Right lobe of liver (tissue), 4 donors: ENCODE results near the gene KRT7.

Experiments
- POLR2A ChIP-seq: fragments of 450-650 bp; IDR thresholded peaks from one replicate; pipeline ENCODE4 v1.6.1; 2017; ENCODE audit warnings: antibody characterized with exemption, mild to moderate bottlenecking
- TF ChIP-seq, protein P1 (sequence below), 4 donors: fragments of 200-600 bp in 3 of 4; fragments of 450-650 bp in 1 of 4; IDR thresholded peaks; one replicate each; pipeline versions ENCODE4 v1.5.1 to v1.8.0; 2016 to 2022; ENCODE audit warnings: antibody characterized with exemption in 4 of 4, mild to moderate bottlenecking in 2 of 4
- donor health status: DM: no; HTN: no; CAD: no.
- donor health status: DM: no; HTN: no; CAD: no.
- donor health status: DM: no; HTN: yes; CAD: no.

DNA sequence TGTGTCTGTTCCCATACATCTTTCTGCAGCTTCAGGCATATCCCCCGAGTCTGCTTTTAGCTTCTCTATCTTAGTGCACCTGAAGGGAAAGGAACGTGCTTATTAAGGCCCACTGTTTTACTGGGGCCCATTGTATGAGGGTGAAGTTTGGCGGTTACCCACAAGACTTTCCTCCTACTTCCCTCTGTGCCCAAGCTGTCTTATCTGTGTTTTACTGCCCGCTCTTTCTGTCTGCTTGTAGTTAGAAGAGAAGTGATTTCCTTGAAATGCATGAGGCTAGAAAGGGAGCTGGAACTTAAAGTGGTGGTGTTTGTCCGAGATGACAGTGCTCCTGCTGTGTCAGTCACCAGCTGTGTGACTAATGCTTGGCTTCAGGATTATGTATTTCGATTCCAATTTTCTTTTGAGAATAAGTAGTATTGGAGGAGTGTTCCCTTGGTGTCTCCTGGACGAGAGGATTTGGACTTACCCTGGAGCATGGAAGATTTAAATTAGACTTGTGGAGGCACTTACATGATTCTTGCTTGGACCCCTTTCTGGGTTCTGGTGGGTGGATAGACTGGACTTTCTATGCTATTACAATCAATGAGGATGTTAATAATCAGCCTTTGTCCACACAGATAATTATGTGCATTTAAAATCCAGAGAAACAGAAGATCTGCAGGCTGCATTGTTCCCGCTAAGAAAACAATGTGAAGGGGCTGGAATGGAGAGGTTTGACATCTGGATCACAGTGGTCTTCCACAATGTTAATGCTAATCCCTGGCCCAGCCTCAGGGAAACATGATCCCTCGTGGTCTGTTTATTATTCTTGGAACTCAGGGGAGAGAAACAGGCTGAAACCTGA lies 27.5 kb downstream of the KRT7 start:
- TF ChIP-seq, protein P1, sequence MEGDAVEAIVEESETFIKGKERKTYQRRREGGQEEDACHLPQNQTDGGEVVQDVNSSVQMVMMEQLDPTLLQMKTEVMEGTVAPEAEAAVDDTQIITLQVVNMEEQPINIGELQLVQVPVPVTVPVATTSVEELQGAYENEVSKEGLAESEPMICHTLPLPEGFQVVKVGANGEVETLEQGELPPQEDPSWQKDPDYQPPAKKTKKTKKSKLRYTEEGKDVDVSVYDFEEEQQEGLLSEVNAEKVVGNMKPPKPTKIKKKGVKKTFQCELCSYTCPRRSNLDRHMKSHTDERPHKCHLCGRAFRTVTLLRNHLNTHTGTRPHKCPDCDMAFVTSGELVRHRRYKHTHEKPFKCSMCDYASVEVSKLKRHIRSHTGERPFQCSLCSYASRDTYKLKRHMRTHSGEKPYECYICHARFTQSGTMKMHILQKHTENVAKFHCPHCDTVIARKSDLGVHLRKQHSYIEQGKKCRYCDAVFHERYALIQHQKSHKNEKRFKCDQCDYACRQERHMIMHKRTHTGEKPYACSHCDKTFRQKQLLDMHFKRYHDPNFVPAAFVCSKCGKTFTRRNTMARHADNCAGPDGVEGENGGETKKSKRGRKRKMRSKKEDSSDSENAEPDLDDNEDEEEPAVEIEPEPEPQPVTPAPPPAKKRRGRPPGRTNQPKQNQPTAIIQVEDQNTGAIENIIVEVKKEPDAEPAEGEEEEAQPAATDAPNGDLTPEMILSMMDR (IDR thresholded peaks at IDR 0.05): no peak
- no peak for TF ChIP-seq POLR2A
